ENCODE results near the gene TIMM21.

The TIMM21 gene, protein sequence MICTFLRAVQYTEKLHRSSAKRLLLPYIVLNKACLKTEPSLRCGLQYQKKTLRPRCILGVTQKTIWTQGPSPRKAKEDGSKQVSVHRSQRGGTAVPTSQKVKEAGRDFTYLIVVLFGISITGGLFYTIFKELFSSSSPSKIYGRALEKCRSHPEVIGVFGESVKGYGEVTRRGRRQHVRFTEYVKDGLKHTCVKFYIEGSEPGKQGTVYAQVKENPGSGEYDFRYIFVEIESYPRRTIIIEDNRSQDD

DNA sequence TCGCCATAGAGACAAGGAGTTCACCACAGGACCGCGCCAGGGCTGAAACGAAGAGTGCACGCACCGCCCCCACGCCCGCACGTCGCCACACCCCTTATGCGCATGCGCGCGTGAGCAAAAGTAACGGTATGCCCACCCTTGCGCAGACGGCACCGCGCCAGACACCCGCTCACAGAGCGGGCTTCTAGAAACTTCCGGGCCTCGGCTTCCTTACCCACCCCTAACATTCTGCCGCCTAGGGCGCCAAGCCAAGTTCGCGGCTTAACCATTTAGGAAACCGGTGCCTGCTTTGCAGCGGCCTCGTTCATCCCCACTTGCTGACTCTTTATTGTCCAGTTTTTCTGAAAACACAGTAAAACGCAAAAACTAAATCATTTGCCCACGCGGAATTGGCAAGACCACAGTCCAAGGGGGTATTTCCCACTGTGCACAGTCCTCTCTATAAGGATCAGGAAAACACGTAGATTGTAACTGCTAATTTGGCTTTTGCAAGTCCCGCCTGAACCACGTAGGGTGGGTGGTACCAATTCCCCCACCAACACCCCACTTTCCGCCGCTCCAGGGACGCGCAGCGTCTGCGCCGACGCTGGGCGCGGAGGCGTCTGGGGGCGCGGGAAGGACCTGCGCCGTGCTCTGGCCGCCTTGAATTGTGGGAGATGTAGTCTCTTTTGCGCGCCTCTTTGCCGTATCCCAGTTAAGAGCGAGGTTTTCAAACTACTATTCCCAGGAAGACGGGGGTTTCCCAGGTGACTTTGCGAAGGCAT is at the start of gene TIMM21, which contains the start of gene FBXO15:
Gene TIMM21 (plus strand): TSS at position 745 of the 764 bp plus-strand sequence. CDS start 286 bp downstream, outside the sequence.
Gene FBXO15 (minus strand): TSS at position 56 of the 764 bp plus-strand sequence. CDS start 49 bp downstream, at position 7.
- TF ChIP-seq, protein P1, sequence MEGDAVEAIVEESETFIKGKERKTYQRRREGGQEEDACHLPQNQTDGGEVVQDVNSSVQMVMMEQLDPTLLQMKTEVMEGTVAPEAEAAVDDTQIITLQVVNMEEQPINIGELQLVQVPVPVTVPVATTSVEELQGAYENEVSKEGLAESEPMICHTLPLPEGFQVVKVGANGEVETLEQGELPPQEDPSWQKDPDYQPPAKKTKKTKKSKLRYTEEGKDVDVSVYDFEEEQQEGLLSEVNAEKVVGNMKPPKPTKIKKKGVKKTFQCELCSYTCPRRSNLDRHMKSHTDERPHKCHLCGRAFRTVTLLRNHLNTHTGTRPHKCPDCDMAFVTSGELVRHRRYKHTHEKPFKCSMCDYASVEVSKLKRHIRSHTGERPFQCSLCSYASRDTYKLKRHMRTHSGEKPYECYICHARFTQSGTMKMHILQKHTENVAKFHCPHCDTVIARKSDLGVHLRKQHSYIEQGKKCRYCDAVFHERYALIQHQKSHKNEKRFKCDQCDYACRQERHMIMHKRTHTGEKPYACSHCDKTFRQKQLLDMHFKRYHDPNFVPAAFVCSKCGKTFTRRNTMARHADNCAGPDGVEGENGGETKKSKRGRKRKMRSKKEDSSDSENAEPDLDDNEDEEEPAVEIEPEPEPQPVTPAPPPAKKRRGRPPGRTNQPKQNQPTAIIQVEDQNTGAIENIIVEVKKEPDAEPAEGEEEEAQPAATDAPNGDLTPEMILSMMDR (IDR thresholded peaks at IDR 0.05; ENCODE audit: low read depth, low read length) = no peak
- peak within 1 kb of the TSS; percentile 81 to 91 for H3K4me3 ChIP-seq (replicated peaks in 1 of 2; ENCODE audit: low read depth in 2 of 2, low read length in 2 of 2)
- DNase-seq (ENCODE audit: low read depth in 2 of 2) = peak; percentile 98

DNA sequence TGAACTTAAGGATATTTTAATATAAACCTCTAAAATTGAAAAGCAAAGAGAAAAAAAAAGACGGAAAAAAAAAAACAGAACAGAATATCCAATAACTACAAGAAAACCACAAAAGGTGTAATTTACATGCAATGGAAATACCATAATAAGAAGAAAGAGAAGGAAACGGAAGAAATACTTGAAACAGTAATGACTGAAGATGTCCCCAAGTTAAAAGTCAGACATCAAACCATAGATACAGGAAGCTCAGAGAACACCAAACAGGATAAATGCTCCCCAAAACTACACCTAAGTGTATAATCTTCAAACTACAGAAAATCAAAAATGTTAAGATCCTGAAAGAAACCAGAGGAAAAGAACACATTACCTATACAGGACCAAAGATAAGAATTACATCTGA is 39.9 kb upstream of the TIMM21 start:
- no peak for DNase-seq (ENCODE audit: low read depth in 2 of 2)
- no peak overlapping the region for H3K4me3 ChIP-seq (replicated peaks in 1 of 2; ENCODE audit: low read depth in 2 of 2, low read length in 2 of 2)
- TF ChIP-seq, protein P1 (IDR thresholded peaks at IDR 0.05; ENCODE audit: low read depth, low read length) = no peak

DNA sequence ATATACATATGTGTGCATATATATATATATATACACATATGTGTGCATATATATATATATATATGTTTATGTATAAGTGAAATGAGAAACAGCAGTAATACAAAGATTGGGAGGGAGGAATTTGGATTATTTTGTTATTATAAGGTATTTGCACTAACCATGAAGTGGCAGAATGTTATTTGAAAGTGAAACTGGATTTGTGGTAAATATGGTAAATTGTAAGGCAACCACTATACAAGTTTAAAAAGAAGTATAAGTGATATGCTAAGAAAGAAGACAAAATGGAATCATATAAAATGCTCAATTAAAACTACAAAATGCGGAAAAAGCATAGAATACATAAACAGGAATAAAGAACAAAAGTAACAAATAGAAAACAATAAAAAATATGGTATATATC is 38.2 kb upstream of the TIMM21 start:
- no peak for DNase-seq (ENCODE audit: low read depth in 2 of 2)
- TF ChIP-seq, protein P1 (IDR thresholded peaks at IDR 0.05; ENCODE audit: low read depth, low read length) = no peak
- no peak overlapping the region for H3K4me3 ChIP-seq (replicated peaks in 1 of 2; ENCODE audit: low read depth in 2 of 2, low read length in 2 of 2)

DNA sequence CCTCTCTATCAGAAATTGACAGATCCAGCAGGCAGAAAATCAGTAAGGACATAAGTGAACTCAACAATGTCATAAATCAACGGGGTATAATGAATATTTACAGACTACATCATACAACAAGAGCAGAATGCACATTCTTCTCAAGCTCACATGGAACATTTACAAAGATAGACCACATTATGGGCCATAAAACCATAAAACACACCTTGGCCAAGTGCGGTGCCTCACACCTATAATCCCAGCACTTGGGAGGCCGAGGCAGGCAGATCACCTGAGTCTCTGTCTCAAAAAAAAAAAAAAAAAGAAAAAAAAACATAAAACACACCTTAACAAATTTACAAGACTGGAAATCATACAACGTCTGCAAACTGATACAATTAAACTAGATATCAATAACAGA is 37.3 kb upstream of the TIMM21 start:
- TF ChIP-seq, protein P1 (IDR thresholded peaks at IDR 0.05; ENCODE audit: low read depth, low read length) = no peak
- no peak for DNase-seq (ENCODE audit: low read depth in 2 of 2)
- H3K4me3 ChIP-seq (replicated peaks in 1 of 2; ENCODE audit: low read depth in 2 of 2, low read length in 2 of 2) = no peak overlapping the region

DNA sequence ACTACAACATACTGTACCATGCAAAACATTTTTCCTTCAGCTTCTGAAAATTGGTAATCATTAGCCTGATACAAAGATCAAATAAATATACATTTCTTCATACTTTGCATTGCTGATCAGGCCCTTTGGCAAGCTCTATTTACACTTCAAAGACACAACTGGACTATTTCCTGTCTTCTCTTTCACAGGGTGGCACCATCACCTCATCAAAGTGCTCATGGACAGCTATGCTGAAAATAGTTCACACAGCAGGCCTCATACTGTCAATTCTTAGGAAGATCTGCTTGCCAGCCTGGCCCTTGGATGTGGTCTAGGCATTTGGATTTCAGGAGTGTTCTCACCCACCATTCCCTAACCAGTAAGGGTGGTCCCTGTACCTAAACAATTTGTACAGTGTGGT is 34.6 kb upstream of the TIMM21 start:
- no peak for DNase-seq (ENCODE audit: low read depth in 2 of 2)
- TF ChIP-seq, protein P1 (IDR thresholded peaks at IDR 0.05; ENCODE audit: low read depth, low read length) = no peak
- H3K4me3 ChIP-seq (replicated peaks in 1 of 2; ENCODE audit: low read depth in 2 of 2, low read length in 2 of 2) = no peak overlapping the region

DNA sequence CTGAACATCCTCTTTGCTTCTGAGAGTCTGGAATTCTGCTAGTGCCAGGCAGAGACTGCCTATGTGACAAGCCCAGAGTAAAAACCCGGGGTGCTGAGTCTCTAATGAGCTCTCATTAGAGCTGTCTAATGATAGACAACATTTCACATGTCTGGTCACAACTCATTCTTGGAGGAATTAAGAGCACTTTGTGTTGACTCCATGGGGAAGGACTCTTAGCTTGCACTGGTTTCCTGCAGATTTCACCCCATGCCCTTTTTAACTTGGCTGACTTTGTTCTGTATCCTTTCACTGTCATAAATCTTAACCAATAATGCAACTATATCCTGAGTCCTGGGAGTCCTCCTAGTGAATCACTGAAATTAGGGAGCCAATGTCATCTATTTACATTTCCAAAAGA is 34.2 kb upstream of the TIMM21 start:
- no peak overlapping the region for H3K4me3 ChIP-seq (replicated peaks in 1 of 2; ENCODE audit: low read depth in 2 of 2, low read length in 2 of 2)
- DNase-seq (ENCODE audit: low read depth in 2 of 2) = no peak
- TF ChIP-seq, protein P1 (IDR thresholded peaks at IDR 0.05; ENCODE audit: low read depth, low read length) = no peak
